CD14-positive monocyte (primary cell): ENCODE data around the gene CDC14C. TPM values are rescaled to one million over a fixed set of nuclear protein-coding genes. Genes with fewer than 3 reads are reported as not detected.
A peak's percentile ranks its signal among the peaks of the same experiment; 100 is the strongest.

Experiments used
- DNase-seq, 3 donors: peaks; one replicate each; pipeline ENCODE4 v3.0.0-alpha.2; 2011 to 2022
- H2AFZ ChIP-seq: 2 replicates; pipeline ENCODE4 v1.6.0; 2012; ENCODE audit warnings: mild to moderate bottlenecking, low read depth, low read length, inconsistent platforms; ENCODE audit not compliant: insufficient read depth, poor library complexity, severe bottlenecking
- H3K27ac ChIP-seq, 2 donors: 1 replicate in 1 of 2; 2 replicates in 1 of 2; pipeline ENCODE4 v1.5.1; 2012 to 2013; ENCODE audit warnings: low read length in 2 of 2, control low read depth in 1 of 2, inconsistent platforms in 1 of 2, low read depth in 1 of 2, mild to moderate bottlenecking in 1 of 2
- H3K27me3 ChIP-seq, 2 donors: one replicate each; pipeline versions ENCODE4 v1.6.0 to v1.6.1; 2011 to 2013; ENCODE audit warnings: low read length in 2 of 2; ENCODE audit not compliant: control insufficient read depth in 2 of 2, insufficient read depth in 2 of 2
- H3K36me3 ChIP-seq, 2 donors: replicated peaks in 1 of 2; 1 replicate in 1 of 2; 2 replicates in 1 of 2; pipeline versions ENCODE4 v1.5.1 to v1.6.1; 2012 to 2013; ENCODE audit warnings: low read length in 2 of 2, control low read depth in 1 of 2, inconsistent platforms in 1 of 2, mild to moderate bottlenecking in 1 of 2; ENCODE audit not compliant: insufficient read depth in 2 of 2, control insufficient read depth in 1 of 2
- H3K4me1 ChIP-seq, 2 donors: 1 replicate in 1 of 2; 2 replicates in 1 of 2; pipeline versions ENCODE4 v1.5.1 to v1.6.1; 2012 to 2013; ENCODE audit warnings: low read length in 2 of 2, control low read depth in 1 of 2, inconsistent platforms in 1 of 2, mild to moderate bottlenecking in 1 of 2, moderate library complexity in 1 of 2; ENCODE audit not compliant: insufficient read depth in 2 of 2, control insufficient read depth in 1 of 2
- H3K4me2 ChIP-seq: replicated peaks from 2 replicates; pipeline ENCODE3; 2012; ENCODE audit warnings: low read length, moderate library complexity, mild to moderate bottlenecking; ENCODE audit not compliant: poor library complexity, severe bottlenecking; ENCODE audit errors: extremely low read depth
- H3K4me3 ChIP-seq, 3 experiments: fragments of 200-600 bp in 1 of 3; sonication (generic) in 1 of 3; replicated peaks in 1 of 3; 1 replicate in 2 of 3; 2 replicates in 1 of 3; pipeline ENCODE4 v1.5.1; 2011 to 2013; ENCODE audit warnings: low read length in 3 of 3, mild to moderate bottlenecking in 3 of 3, control low read depth in 2 of 3, low read depth in 2 of 3, inconsistent platforms in 1 of 3, moderate library complexity in 1 of 3
- H3K79me2 ChIP-seq: 2 replicates; pipeline ENCODE4 v1.6.0; 2012; ENCODE audit warnings: mild to moderate bottlenecking, control low read depth, inconsistent platforms, low read length, moderate library complexity; ENCODE audit not compliant: insufficient read depth
- H3K9ac ChIP-seq: 2 replicates; pipeline ENCODE4 v1.6.0; 2017; ENCODE audit warnings: low read length, mild to moderate bottlenecking; ENCODE audit not compliant: insufficient read depth, poor library complexity, severe bottlenecking
- H3K9me3 ChIP-seq, 2 donors: replicated peaks in 1 of 2; 1 replicate in 1 of 2; 2 replicates in 1 of 2; pipeline versions ENCODE4 v1.5.1 to v1.6.1; 2012 to 2013; ENCODE audit warnings: low read length in 2 of 2, control low read depth in 1 of 2; ENCODE audit not compliant: control insufficient read depth in 1 of 2, insufficient read depth in 1 of 2
- H4K20me1 ChIP-seq: 2 replicates; pipeline ENCODE4 v1.6.0; 2012; ENCODE audit warnings: mild to moderate bottlenecking, low read length, control low read depth, moderate library complexity; ENCODE audit not compliant: insufficient read depth
- H3K27ac Mint-ChIP-seq, 7 donors: one replicate each; pipeline ENCODE4 v1.8.0; 2020; ENCODE audit warnings: mild to moderate bottlenecking in 7 of 7, mixed read lengths in 7 of 7, moderate library complexity in 6 of 7, inconsistent platforms in 2 of 7
- H3K27me3 Mint-ChIP-seq, 3 donors: one replicate each; pipeline ENCODE4 v1.8.0; 2021 to 2022; ENCODE audit warnings: low read depth in 3 of 3, mild to moderate bottlenecking in 3 of 3, mixed read lengths in 3 of 3, moderate library complexity in 3 of 3, inconsistent platforms in 1 of 3
- H3K36me3 Mint-ChIP-seq, 2 donors: one replicate each; pipeline ENCODE4 v1.8.0; 2020; ENCODE audit warnings: mixed read lengths in 2 of 2, inconsistent platforms in 1 of 2, mild to moderate bottlenecking in 1 of 2
- H3K4me1 Mint-ChIP-seq: one replicate; pipeline ENCODE4 v1.8.0; 2020; ENCODE audit warnings: mild to moderate bottlenecking, mixed read lengths
- H3K4me3 Mint-ChIP-seq, 2 donors: one replicate each; pipeline ENCODE4 v1.8.0; 2020; ENCODE audit warnings: mild to moderate bottlenecking in 2 of 2, mixed read lengths in 2 of 2, moderate library complexity in 1 of 2
- H3K9me3 Mint-ChIP-seq, 7 donors: one replicate each; pipeline ENCODE4 v1.8.0; 2020 to 2022; ENCODE audit warnings: mixed read lengths in 7 of 7, mild to moderate bottlenecking in 6 of 7, moderate library complexity in 6 of 7, inconsistent platforms in 2 of 7
- CTCF ChIP-seq: fragments of 200-600 bp; IDR thresholded peaks from one replicate; pipeline ENCODE4 v1.8.0; 2022; ENCODE audit warnings: antibody characterized with exemption, mild to moderate bottlenecking
- WGBS: methylation state at CpG from one replicate; pipeline ENCODE4 v1.1.5; 2013; ENCODE audit warnings: missing lambda C conversion rate; ENCODE audit not compliant: insufficient coverage; 5-methylcytosine and 5-hydroxymethylcytosine counted together
- intact Hi-C, 2 donors: fragments of 100-400 bp; cut with micrococcal nuclease; formaldehyde crosslinking; loops; one replicate each; pipeline versions ENCODE4 v1.15.0 to v1.15.1; 2023
- polyA plus RNA-seq, 3 donors: library from polyadenylated mRNA; depleted of rRNA in 1 of 3; unstranded in 2 of 3; stranded (reverse) in 1 of 3; fragments of 300-500 nt in 2 of 3; fragments of >200 nt in 1 of 3; fragmentation: Illumina TruSeq in 2 of 3; gene quantifications; 1 replicate in 2 of 3; 2 replicates in 1 of 3; pipeline ENCODE4 v1.2.3, GENCODE V29; 2012 to 2021

CDC14C gene
- polyA plus RNA-seq, 3 donors, result not detected

- peaks cover 0 to 8% (median 3%) of the 10 kb centered on the region in 7 donors for H3K9me3 Mint-ChIP-seq
- no peaks in the 10 kb centered on the region for H4K20me1 ChIP-seq
- H3K27me3 ChIP-seq, result no peaks in the 10 kb centered on the region
- TF ChIP-seq CTCF, result no peak
- no peak for DNase-seq
- intact Hi-C loops, result no loop called here
- H3K4me2 ChIP-seq, result no peak overlapping the region
- H3K4me3 ChIP-seq, result no peak overlapping the region
- no peaks in the 10 kb centered on the region for H3K27me3 Mint-ChIP-seq
- no peak overlapping the region for H3K27ac ChIP-seq
- WGBS, result 92% methylated on average over 2 of the region's 3 CpGs
- no peak overlapping the region for H3K4me3 Mint-ChIP-seq
- H3K4me1 Mint-ChIP-seq, result no peaks in the 10 kb centered on the region
- no peak overlapping the region for H2AFZ ChIP-seq
- no peaks in the 10 kb centered on the region for H3K9me3 ChIP-seq
- H3K36me3 Mint-ChIP-seq, result no peaks in the 10 kb centered on the region
- H3K36me3 ChIP-seq, result no peaks in the 10 kb centered on the region
- no peak overlapping the region for H3K27ac Mint-ChIP-seq
- H3K9ac ChIP-seq, result no peak overlapping the region
- no peaks in the 10 kb centered on the region for H3K79me2 ChIP-seq
- no peaks in the 10 kb centered on the region for H3K4me1 ChIP-seq
Measured at GRCh38 chr7:48933549-48934085, 9.3 kb downstream of the CDC14C start.

- Mint-ChIP-seq H3K4me3 (no peak overlapping the region), H3K9me3 (peaks cover 0 to 7% (median 4%) of the 10 kb centered on the region in 7 donors), H3K27me3 (no peaks in the 10 kb centered on the region), H3K4me1 (no peaks in the 10 kb centered on the region), H3K36me3 (no peaks in the 10 kb centered on the region), H3K27ac (peak overlapping the region in 1 of 7 donors; percentile 17)
- H3K4me2 ChIP-seq, result no peak overlapping the region
- no peak overlapping the region for H3K4me3 ChIP-seq
- no peaks in the 10 kb centered on the region for H4K20me1 ChIP-seq
- WGBS, result 89% methylated on average over 3 of the region's 4 CpGs
- no peaks in the 10 kb centered on the region for H3K27me3 ChIP-seq
- intact Hi-C loops, result no loop called here
- no peak overlapping the region for H3K9ac ChIP-seq
- no peak for TF ChIP-seq CTCF
- H3K36me3 ChIP-seq, result no peaks in the 10 kb centered on the region
- no peaks in the 10 kb centered on the region for H3K4me1 ChIP-seq
- H3K9me3 ChIP-seq, result no peaks in the 10 kb centered on the region
- no peak for DNase-seq
- H3K27ac ChIP-seq, result no peak overlapping the region
- no peak overlapping the region for H2AFZ ChIP-seq
- H3K79me2 ChIP-seq, result no peaks in the 10 kb centered on the region
Measured at GRCh38 chr7:48938539-48939295, 14.4 kb downstream of the CDC14C start.
